Suprapubic skin (tissue), 4 donors: ENCODE measurements around the gene TRIM7.

Experiments used
- POLR2A ChIP-seq, 2 donors: fragments of 450-650 bp; IDR thresholded peaks; one replicate each; pipeline ENCODE4 v1.6.1; 2017; ENCODE audit warnings: antibody characterized with exemption in 2 of 2, mild to moderate bottlenecking in 2 of 2, moderate library complexity in 2 of 2
- POLR2AphosphoS5 ChIP-seq, 3 donors: sonication (generic); formaldehyde crosslinking; IDR thresholded peaks; one replicate each; pipeline ENCODE4 v1.6.1; 2017; ENCODE audit warnings: antibody characterized with exemption in 3 of 3
- TF ChIP-seq, protein P1 (sequence below), 2 donors: fragments of 200-600 bp in 1 of 2; fragments of 450-650 bp in 1 of 2; sonication (generic) in 1 of 2; IDR thresholded peaks; one replicate each; pipeline ENCODE4 v1.5.1; 2016 to 2019; ENCODE audit warnings: antibody characterized with exemption in 2 of 2, mild to moderate bottlenecking in 1 of 2, moderate library complexity in 1 of 2

DNA sequence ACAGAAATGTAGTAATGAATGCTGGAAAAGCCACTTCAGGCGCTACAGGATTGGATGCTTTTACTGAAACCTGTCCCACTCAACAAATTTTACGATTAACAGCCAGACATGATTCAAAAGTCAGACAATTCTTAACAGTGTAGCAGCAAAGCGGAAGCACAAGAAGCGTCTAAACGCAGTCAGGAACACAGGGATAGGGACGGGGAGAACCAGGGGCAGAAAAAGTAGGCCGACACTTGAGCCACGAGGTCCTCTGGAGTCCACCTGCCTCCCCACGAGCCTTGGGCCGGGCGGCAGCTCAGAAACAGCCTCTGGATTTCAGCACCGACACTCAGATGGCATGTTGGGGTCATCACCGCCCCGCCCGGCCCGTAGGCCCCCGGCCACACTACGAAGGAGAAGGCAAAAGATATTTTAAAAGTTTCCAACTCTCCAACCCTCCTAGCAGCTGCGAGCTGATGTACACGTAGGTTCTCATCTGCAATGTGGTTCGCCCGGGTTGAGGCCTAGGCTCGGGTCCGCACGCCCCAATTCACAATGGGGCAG, 38.1 kb upstream of the TRIM7 start:
- TF ChIP-seq, protein P1, sequence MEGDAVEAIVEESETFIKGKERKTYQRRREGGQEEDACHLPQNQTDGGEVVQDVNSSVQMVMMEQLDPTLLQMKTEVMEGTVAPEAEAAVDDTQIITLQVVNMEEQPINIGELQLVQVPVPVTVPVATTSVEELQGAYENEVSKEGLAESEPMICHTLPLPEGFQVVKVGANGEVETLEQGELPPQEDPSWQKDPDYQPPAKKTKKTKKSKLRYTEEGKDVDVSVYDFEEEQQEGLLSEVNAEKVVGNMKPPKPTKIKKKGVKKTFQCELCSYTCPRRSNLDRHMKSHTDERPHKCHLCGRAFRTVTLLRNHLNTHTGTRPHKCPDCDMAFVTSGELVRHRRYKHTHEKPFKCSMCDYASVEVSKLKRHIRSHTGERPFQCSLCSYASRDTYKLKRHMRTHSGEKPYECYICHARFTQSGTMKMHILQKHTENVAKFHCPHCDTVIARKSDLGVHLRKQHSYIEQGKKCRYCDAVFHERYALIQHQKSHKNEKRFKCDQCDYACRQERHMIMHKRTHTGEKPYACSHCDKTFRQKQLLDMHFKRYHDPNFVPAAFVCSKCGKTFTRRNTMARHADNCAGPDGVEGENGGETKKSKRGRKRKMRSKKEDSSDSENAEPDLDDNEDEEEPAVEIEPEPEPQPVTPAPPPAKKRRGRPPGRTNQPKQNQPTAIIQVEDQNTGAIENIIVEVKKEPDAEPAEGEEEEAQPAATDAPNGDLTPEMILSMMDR (IDR thresholded peaks at IDR 0.05): no peak
- TF ChIP-seq POLR2A (IDR thresholded peaks at IDR 0.05) (no peak), POLR2AphosphoS5 (IDR thresholded peaks at IDR 0.05) (no peak)
